ENCODE results near the gene PDZK1IP1. TPM values are rescaled to one million over a fixed set of nuclear protein-coding genes. Genes with fewer than 3 reads are reported as not detected.

Gene PDZK1IP1
- total RNA-seq, 2 donors from 2014 or later: not detected

DNA sequence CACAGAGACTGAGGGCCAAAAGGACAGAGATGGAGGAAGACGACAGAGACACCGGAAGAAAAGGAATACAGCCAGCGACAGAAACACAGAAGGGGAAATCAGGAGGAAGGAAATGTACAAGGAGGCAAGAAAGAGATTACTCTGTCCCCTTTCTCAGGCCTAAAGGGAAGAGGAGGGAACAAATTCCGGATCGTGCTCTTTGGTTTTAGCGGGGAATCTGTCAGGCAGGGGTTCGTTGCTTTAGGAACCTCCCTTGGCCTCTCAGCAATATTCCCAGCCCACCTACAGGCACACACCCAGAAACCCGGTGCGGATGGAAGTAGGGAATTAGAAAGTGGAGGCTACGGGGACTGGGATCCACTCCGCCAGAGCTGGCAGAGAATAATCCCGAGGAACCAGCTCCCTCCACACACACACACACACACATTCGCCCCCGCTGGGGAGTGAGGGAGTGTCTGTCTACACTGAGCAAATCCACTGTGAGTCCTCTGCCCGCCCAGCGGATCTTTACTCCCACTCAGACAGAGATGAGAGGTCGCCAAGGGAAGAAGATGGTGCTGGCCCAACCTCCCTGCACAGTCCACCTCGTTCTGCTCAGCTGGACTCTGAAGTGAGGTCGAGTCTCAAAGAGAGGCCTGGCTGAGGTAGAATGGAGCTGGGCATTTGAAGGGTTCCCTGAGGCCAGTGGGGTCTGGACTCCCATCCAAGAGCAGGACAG is 36.4 kb upstream of the PDZK1IP1 start:
- no peak overlapping the region for H3K27ac Mint-ChIP-seq
- no peaks in the 10 kb centered on the region for H3K9me3 Mint-ChIP-seq
- H3K36me3 Mint-ChIP-seq: peaks cover 0 to 5% of the 10 kb centered on the region in 2 donors
- ATAC-seq (no peak), DNase-seq (ENCODE audit: low spot score in 2 of 2) (no peak)

DNA sequence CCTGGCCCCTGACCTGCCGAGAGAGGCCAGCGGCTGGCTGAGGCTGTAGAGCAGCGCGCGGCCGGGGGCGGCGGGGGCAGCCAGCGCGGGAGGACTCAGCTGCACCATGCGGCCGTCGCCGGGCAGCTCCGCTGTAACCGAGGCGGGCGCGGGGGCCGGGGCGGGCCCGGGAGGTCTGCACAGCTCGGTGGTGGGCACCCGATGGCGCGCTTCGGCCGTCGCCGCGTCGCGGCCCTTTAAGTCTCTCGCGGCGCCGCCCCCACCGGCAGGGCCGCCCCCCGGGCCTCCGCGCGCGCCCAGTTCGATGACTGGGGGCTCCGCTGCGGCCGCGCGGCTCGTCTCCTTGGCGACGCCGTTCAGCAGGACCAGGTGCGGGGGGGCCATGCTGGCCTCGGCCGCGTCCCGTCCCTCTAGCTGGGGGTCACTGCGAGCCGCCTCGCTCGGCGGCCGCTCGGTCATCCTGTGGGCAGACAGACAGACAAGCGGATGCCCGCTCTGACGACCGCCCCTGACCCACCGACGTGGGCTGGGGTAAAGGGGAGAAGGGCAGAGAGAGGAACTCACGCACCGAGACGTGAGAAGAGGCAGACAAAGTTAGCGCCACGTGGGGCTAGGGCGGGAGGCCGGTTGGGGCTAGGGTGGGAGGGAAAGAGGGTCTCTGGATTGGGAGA is 35.7 kb upstream of the PDZK1IP1 start:
- no peak overlapping the region for H3K27ac Mint-ChIP-seq
- peaks cover 0 to 4% of the 10 kb centered on the region in 2 donors for H3K36me3 Mint-ChIP-seq
- DNase-seq (ENCODE audit: low spot score in 2 of 2): no peak
- H3K9me3 Mint-ChIP-seq: no peaks in the 10 kb centered on the region
- ATAC-seq: peak in 1 of 2 donors; percentile 33

DNA sequence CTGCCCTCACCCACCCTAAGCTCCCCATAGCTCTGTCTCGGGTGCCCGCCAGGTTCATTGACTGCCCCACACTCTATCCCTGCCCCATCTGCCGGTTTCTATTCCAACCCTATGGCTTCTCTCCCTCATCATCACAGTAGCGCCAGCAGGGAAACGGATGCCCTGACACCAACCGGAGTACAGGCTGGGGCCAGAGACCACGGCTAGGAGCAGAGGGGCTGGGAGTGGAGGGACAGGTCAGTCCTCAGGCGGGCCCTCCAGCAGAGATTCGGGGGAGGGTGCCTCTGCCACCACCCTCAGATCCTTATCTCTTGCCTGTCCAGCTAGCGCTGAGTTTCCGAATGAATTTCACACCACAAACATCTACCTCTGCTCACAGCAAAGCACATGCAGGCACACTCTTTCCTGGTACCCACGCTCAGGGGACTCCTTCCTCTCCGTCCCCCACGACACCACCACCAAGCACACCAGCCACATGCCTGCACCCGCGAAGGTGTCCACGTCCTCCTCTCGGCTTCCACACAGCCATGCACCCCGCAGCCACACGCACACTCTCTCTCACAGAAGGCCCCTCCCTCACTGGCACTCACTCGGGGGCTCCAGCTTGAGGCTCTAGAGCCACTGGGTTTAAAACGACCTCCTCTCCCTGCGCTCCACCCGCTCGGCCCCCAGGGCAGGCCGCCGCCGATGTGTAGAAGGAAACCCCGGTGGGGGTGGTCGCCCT is 35.0 kb upstream of the PDZK1IP1 start:
- H3K36me3 Mint-ChIP-seq: peaks cover 0 to 4% of the 10 kb centered on the region in 2 donors
- ATAC-seq: peak in 1 of 2 donors; percentile 26

DNA sequence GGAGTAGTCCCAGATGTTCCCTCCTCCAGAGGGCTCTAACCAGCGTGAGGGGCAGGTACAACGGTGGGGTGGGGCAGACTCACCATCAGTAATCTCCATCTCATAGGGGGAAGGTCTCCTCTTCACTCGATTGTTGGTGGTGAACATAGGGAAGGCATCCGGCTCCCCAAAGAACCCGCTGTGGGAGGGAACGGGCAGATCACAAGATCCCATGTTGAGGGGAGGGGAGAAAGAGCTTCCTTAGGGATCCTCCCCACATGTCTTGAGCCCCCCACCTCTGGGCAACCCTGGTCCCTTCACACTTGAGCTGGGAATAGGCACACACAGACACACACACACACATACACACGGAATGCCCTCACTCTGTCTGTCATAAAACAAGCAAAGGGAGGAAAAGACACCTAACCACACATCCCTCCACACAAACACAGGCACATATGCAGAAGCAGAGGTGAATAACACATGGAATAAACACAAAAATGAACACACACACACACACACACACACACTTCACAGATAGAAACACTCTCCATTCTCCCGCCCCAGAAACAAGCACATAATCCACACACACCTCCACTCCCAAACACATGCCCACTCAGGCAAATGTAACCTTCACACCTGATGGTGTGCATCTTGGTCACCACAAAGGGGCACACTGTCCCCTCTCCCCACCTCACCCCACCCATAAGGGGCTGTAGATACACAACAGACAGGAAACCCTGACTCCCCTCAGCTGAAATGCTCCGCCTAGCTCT is 34.3 kb upstream of the PDZK1IP1 start:
- DNase-seq (ENCODE audit: low spot score in 2 of 2) (no peak), ATAC-seq (no peak)
- H3K36me3 Mint-ChIP-seq: no peaks in the 10 kb centered on the region
- H3K27ac Mint-ChIP-seq: no peak overlapping the region
- H3K9me3 Mint-ChIP-seq: no peaks in the 10 kb centered on the region

More for the DNA sequence above, 35.0 kb upstream of the PDZK1IP1 start:
- H3K9me3 Mint-ChIP-seq: no peaks in the 10 kb centered on the region
- no peak for DNase-seq (ENCODE audit: low spot score in 2 of 2)
- H3K27ac Mint-ChIP-seq: no peak overlapping the region

DNA sequence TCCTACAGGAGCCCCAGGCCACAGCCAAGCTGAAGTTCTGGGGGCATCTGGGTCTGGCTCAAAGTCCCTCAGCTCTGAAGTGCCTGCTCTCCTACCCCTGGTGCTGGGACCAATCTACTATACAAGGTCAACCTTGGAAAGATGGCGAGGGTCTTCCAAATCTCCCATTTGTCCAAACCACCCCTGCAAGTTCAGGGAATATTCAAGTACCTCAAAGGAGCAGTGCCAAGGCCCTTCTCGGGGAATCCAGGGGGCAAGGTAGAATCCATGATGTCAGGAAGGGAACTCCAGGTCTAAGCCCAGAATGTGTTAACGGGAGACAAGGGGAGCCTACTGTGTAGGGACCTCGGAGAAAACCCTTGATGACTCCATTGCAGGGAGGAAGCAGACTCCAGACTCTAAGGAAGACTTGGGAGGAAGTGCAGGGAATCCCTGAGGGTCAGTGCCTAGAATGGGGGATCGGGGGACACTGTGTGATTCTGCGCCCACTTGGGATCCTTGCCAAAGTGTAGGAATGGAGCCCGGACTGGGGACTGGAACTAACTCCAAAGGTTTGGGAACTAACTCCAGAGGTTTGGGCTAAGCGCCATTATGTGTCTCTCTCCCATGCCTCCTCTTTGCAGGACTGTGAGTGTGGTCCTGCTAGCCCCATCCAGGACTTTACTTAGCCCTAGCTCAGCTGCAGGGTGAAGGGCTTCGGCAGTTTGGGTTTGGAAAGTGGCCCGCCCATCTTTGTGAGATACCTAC is 33.5 kb upstream of the PDZK1IP1 start:
- Mint-ChIP-seq H3K27ac (no peak overlapping the region), H3K36me3 (no peaks in the 10 kb centered on the region), H3K9me3 (no peaks in the 10 kb centered on the region)
- DNase-seq (ENCODE audit: low spot score in 2 of 2) (no peak), ATAC-seq (no peak)

DNA sequence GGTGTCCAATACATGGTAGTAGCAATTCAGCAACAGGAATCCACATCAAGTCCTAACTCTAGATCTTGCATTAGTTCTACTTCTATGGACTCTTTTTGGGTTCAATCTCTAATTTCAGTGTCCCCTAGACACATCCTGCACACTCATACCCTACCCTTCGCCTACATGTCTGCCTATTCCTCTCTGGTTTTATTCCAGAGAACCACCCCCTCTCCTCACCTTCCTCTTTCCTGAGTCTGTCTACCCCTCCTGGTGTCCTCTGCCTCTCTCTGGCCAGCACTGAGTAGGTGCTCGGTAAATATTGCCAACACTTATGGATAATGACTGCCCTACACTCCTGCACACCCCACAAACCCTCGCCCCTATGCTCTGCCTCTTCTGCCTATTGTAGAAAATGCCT is 32.6 kb upstream of the PDZK1IP1 start:
- no peaks in the 10 kb centered on the region for H3K36me3 Mint-ChIP-seq
- no peak overlapping the region for H3K27ac Mint-ChIP-seq
- DNase-seq (ENCODE audit: low spot score in 2 of 2) (no peak), ATAC-seq (no peak)
- no peaks in the 10 kb centered on the region for H3K9me3 Mint-ChIP-seq

DNA sequence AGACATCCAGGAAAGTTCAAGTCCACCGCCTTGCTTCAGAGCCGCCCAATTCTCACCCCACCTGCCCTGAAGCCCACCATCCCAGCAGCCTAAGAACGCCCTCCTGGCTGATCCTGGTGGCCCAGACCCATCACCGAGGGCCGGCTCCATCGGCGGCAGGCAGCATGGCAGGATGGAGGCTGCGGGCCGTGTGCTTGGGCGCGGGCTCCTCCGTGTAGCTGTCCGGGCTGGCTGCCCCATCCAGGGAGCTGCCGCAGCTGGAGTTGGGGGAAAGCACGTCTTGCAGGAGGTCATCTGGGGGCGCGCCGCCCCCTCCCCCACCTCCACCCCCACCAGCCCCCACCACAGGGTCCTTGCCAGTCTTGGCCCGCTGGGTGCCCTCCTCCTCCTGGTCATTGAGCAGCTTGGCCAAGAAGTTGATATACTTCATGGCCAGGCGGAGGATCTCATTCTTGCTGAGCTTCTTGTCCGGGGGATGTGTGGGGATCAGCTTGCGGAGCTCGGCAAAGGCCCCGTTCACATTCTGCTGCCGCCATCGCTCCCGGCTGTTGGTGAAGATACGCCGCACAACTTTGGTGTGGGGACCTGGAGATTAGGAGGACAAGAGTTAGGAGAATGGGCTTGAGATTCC is 29.9 kb upstream of the PDZK1IP1 start:
- DNase-seq (ENCODE audit: low spot score in 2 of 2) (no peak), ATAC-seq (no peak)
- H3K27ac Mint-ChIP-seq: no peak overlapping the region
- no peaks in the 10 kb centered on the region for H3K36me3 Mint-ChIP-seq
- no peaks in the 10 kb centered on the region for H3K9me3 Mint-ChIP-seq

DNA sequence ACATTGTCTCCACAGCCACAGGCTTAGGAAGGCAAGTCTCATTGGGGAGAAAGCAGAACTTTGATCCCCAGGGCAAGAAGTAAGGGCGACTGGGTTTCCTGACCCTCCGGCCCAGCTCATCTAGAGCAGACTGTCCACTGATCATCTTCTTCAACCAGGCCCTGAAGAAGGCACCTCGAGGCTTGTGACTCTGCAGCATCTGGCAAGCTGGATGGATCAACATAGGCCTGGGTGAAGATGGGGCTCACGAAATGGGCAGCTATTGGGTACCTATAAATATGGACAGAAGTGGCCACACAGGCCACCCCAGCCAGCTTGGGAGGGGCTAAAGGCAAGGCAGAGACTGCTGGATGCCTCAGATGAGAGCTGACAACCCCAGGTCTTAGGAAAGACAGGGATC is 29.2 kb upstream of the PDZK1IP1 start:
- ATAC-seq: no peak
- no peak for DNase-seq (ENCODE audit: low spot score in 2 of 2)
- no peaks in the 10 kb centered on the region for H3K36me3 Mint-ChIP-seq
- no peak overlapping the region for H3K27ac Mint-ChIP-seq
- no peaks in the 10 kb centered on the region for H3K9me3 Mint-ChIP-seq

DNA sequence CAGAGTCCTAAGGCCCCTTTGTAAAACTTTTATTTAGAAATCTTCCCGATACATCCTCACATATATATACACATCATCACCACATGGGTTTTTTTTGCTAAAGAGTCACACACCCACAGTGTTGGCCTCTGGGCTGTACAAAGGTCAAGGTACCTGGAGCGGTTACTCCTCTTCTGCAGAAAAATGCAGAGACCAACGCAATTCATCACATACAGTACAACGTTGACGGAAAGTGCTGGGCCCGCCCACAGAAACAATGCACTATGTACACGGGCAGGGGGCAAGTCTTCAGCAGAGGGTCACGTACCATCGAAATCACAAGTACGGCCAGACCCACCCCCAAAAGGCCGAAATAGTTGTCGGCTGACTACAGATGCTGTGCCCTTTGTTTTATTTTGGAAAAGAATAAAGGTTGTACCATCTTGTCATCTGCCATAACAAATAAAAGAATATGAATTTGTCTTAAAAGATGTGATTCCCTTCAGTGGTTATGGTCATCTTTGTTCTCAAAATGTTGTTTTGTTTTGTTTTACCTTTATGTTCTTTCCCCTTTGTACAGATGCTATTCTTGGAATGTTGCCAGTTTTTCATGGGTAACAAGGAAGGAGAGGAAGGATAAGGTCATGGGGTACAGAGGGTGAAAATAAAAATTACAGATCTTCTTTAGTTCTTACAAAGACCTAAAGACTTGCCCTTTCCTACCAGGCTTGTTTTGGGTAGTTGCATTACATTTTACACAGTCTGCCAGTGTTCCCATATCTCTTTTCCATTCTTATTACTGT is 26.6 kb upstream of the PDZK1IP1 start:
- H3K27ac Mint-ChIP-seq: no peak overlapping the region
- no peaks in the 10 kb centered on the region for H3K36me3 Mint-ChIP-seq
- DNase-seq (ENCODE audit: low spot score in 2 of 2) (no peak), ATAC-seq (no peak)
- H3K9me3 Mint-ChIP-seq: no peaks in the 10 kb centered on the region

DNA sequence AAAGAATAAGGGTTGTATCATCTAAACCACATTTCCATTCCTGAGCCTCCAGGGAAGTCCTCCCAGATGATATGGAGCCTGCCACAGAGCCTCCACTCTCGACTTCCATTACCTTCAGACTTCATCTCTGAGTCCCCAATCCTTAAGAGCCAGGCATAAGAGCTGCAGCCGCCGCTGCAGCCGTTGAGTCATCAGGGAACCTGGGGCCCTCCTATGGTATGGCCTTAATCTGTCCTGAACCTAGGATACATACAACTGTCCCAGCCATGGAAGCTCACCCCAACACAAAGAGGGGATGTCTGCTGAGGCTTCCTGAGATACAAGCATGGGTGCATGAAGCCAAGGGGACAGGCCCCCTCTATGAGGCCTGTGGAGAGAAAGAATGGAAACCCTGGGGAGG is 25.9 kb upstream of the PDZK1IP1 start:
- Mint-ChIP-seq H3K9me3 (no peaks in the 10 kb centered on the region), H3K27ac (no peak overlapping the region), H3K36me3 (no peaks in the 10 kb centered on the region)
- DNase-seq (ENCODE audit: low spot score in 2 of 2) (no peak), ATAC-seq (no peak)

DNA sequence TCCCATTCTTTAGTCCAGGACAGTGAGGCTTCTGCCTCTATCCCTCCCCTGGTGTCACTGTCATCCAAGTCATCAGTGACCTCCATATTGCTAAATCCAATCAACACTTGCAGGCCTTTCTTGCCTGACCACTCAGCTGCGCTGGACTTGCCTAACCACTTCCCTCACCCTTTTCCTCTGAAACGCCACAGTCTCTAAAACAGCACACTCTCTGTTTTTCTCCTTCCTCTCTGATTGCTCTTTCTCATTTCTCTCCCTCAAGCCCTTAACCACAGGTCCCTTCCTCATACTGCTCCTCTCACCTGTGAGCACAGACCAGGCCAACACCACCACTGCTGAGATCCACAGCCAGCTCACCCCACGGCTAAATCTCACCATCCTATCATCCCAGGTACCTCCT is 24.7 kb upstream of the PDZK1IP1 start:
- DNase-seq (ENCODE audit: low spot score in 2 of 2): no peak
- no peak for ATAC-seq
- H3K9me3 Mint-ChIP-seq: no peaks in the 10 kb centered on the region
- no peaks in the 10 kb centered on the region for H3K36me3 Mint-ChIP-seq
- H3K27ac Mint-ChIP-seq: no peak overlapping the region

DNA sequence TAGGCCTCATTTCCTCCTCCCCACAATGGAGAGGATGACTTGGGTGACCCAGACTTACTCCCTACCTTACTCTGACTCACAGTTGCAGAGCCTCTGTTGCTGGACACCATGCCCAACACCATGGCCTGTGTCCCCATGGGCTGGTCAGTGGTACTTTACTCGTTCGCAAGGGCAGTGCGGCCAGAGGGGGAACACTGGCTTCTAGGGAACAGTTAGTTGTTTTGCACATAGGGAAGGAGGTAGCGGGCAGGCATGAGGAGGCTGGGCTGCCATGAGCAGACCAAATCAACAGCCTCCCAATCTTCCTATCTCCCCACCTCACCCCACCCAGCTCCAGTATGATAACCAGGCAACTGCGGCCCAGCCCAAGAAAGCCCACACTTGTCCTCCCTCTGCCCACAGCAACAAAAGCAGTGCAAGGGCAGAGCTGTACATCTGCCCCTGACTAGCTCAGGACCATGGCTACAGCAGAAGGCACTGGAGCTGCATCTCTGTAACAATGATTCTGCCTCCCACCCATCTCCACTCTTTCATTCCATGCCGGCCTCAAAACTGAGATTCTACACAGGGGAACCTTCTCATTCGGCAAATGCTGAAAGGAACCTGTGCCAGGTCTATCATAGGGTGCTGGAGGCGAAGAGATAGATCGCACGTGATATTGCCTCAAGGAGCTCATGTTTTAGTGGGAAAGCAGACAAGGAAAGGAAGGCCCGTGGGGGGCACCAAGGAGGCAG is 23.6 kb upstream of the PDZK1IP1 start:
- Mint-ChIP-seq H3K36me3 (no peaks in the 10 kb centered on the region), H3K9me3 (no peaks in the 10 kb centered on the region), H3K27ac (no peak overlapping the region)
- DNase-seq (ENCODE audit: low spot score in 2 of 2) (no peak), ATAC-seq (peak in 1 of 2 donors; percentile 18)

DNA sequence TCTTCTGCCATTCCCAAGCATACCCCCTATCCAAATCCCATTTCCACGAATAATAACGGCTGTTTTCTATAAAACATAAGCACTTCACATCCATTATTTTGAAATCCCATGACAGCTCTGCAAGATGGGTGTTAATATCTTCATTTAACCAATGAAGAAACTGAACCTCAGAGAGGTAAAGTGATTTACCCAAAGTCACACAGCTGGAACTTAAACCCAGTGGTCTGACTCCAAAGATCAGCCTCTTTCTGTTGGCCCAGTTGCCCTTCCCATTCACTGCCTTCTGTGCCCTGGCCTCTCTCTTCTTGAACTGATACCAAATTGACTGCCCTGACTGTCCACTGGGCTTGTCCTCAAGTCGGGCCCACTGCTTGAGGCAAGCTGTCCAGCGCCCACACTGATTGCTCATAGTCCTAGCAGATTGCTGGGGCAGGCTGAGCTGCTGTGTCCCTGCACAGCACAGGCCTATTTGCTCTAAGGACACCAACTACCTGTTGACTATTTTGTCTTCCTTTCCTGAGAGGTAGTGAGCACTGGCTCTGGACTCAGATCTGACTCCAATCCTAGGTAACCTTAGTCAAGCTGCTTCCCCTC is 22.9 kb upstream of the PDZK1IP1 start:
- ATAC-seq (no peak), DNase-seq (ENCODE audit: low spot score in 2 of 2) (no peak)
- H3K27ac Mint-ChIP-seq: no peak overlapping the region
- no peaks in the 10 kb centered on the region for H3K9me3 Mint-ChIP-seq
- no peaks in the 10 kb centered on the region for H3K36me3 Mint-ChIP-seq

DNA sequence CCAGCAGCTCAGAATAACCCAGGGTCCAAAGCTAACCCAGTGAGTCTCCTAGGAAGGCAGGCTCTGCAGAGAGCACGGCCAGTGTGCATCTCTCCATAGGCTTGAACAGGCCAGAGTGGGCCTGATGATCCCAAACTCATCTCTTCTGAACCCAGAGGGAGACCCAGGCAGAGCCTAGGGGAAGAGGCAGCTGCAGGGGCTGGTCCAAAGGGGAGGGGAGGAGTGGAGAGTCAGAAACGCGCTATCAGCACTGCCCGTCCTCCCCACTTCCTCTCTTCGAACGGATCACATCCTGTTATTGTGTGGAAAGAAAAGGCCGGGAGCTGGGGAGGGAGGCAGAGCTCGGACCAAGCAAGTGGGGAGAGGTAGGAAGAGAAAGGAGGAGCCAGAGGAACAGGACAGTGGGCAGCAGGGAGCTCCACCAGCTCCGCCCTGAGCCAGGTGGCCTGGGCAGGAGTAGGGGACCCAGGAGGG is 22.0 kb upstream of the PDZK1IP1 start:
- Mint-ChIP-seq H3K27ac (no peak overlapping the region), H3K9me3 (no peaks in the 10 kb centered on the region), H3K36me3 (no peaks in the 10 kb centered on the region)
- ATAC-seq: no peak
- DNase-seq (ENCODE audit: low spot score in 2 of 2): no peak

Data from activated naive CD4-positive, alpha-beta T cell treated with anti-CD3 and anti-CD28 coated beads, Interleukin-2, amount 50 U/mL, for 72 hours (primary cell).